ENCODE data around the gene CMSS1.

- no peak for TF ChIP-seq POLR2A (IDR thresholded peaks at IDR 0.05; ENCODE audit: low read depth)
- no peak for TF ChIP-seq POLR2AphosphoS5 (IDR thresholded peaks at IDR 0.05)
- TF ChIP-seq, protein P1, sequence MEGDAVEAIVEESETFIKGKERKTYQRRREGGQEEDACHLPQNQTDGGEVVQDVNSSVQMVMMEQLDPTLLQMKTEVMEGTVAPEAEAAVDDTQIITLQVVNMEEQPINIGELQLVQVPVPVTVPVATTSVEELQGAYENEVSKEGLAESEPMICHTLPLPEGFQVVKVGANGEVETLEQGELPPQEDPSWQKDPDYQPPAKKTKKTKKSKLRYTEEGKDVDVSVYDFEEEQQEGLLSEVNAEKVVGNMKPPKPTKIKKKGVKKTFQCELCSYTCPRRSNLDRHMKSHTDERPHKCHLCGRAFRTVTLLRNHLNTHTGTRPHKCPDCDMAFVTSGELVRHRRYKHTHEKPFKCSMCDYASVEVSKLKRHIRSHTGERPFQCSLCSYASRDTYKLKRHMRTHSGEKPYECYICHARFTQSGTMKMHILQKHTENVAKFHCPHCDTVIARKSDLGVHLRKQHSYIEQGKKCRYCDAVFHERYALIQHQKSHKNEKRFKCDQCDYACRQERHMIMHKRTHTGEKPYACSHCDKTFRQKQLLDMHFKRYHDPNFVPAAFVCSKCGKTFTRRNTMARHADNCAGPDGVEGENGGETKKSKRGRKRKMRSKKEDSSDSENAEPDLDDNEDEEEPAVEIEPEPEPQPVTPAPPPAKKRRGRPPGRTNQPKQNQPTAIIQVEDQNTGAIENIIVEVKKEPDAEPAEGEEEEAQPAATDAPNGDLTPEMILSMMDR (IDR thresholded peaks at IDR 0.05) = no peak
- TF ChIP-seq EP300 (IDR thresholded peaks at IDR 0.05) = no peak
Observed at GRCh38 chr3:99884484-99884883, 66.8 kb downstream of the CMSS1 start.

All from esophagus muscularis mucosa (tissue), 4 donors.